IMR-90 (cell line): ENCODE results near the gene PPP1R14C. TPM values are rescaled to one million over a fixed set of nuclear protein-coding genes. Genes with fewer than 3 reads are reported as not detected.

Experiments used
- ATAC-seq: fragments of 200-7000 bp; cut with Tn5 transposase; 2 replicates; pipeline ENCODE4 v1.9.1; 2020; ENCODE audit warnings: low read depth, mild to moderate bottlenecking, moderate library complexity
- BruUV-seq: library from RNA; stranded (reverse); fragments of 400-500 nt; replicated peaks from 2 replicates; lab custom pipeline; 2021; lab: Mats Ljungman, UMichigan
- CTCF ChIA-PET: fragments of 300-600 bp; formaldehyde crosslinking; extraction: SDS; loops from one replicate; lab custom pipeline; 2021; ENCODE audit warnings: antibody characterized with exemption; lab: Yijun Ruan, JAX
- POLR2A ChIA-PET: fragments of 300-600 bp; sonication (Branson Sonifier 250); formaldehyde crosslinking; loops from one replicate; lab custom pipeline; 2022; ENCODE audit warnings: antibody characterized with exemption; ENCODE audit not compliant: unreplicated experiment; lab: Charles Lee
- DNase-seq: peaks from one replicate; pipeline ENCODE4 v3.0.0; 2013
- H2AFZ ChIP-seq: replicated peaks from 2 replicates; pipeline ENCODE3; 2013; ENCODE audit warnings: low read length, mild to moderate bottlenecking; ENCODE audit not compliant: poor library complexity
- H2AK5ac ChIP-seq: 2 replicates; pipeline ENCODE4 v1.6.1; 2013; ENCODE audit warnings: low read depth, low read length, inconsistent platforms
- H2AK9ac ChIP-seq: replicated peaks from 2 replicates; pipeline ENCODE3; 2013; ENCODE audit warnings: mild to moderate bottlenecking, low read depth, low read length, moderate library complexity; ENCODE audit not compliant: poor library complexity
- H2BK120ac ChIP-seq: 2 replicates; pipeline ENCODE4 v1.6.1; 2013; ENCODE audit warnings: low read depth, low read length, inconsistent platforms
- H2BK15ac ChIP-seq: 3 replicates; pipeline ENCODE4 v1.6.1; 2013; ENCODE audit warnings: low read depth, low read length, inconsistent platforms
- H2BK20ac ChIP-seq: 2 replicates; pipeline ENCODE4 v1.6.1; 2013; ENCODE audit warnings: low read depth, mild to moderate bottlenecking, inconsistent platforms, low read length, moderate library complexity
- H2BK5ac ChIP-seq: 2 replicates; pipeline ENCODE4 v1.6.1; 2013; ENCODE audit warnings: mild to moderate bottlenecking, low read depth, low read length, inconsistent platforms; ENCODE audit not compliant: poor library complexity, severe bottlenecking
- H3K14ac ChIP-seq: replicated peaks from 2 replicates; pipeline ENCODE4 v1.6.1; 2013; ENCODE audit warnings: low read depth, low read length, inconsistent platforms
- H3K18ac ChIP-seq: 2 replicates; pipeline ENCODE4 v1.6.1; 2013; ENCODE audit warnings: low read depth, low read length, control low read depth
- H3K23ac ChIP-seq: 2 replicates; pipeline ENCODE4 v1.6.1; 2013; ENCODE audit warnings: low read depth, low read length, inconsistent platforms
- H3K27ac ChIP-seq: 2 replicates; pipeline ENCODE4 v1.5.1; 2013; ENCODE audit warnings: mild to moderate bottlenecking, control low read depth, low read length; ENCODE audit not compliant: insufficient read depth
- H3K27me3 ChIP-seq: 2 replicates; pipeline ENCODE4 v1.6.1; 2013; ENCODE audit warnings: low read length; ENCODE audit not compliant: control insufficient read depth, insufficient read depth
- H3K36me3 ChIP-seq: 2 replicates; pipeline ENCODE4 v1.6.1; 2013; ENCODE audit warnings: low read length, mixed read lengths; ENCODE audit not compliant: control insufficient read depth, insufficient read depth
- H3K4ac ChIP-seq: 2 replicates; pipeline ENCODE4 v1.6.1; 2013; ENCODE audit warnings: low read depth, low read length, inconsistent platforms
- H3K4me1 ChIP-seq: 2 replicates; pipeline ENCODE4 v1.6.1; 2013; ENCODE audit warnings: low read length, mixed read lengths; ENCODE audit not compliant: control insufficient read depth, insufficient read depth
- H3K4me2 ChIP-seq: 2 replicates; pipeline ENCODE4 v1.6.1; 2013; ENCODE audit warnings: low read depth, mild to moderate bottlenecking, control low read depth, low read length, moderate library complexity
- H3K4me3 ChIP-seq: 2 replicates; pipeline ENCODE4 v1.5.1; 2013; ENCODE audit warnings: low read depth, mild to moderate bottlenecking, control low read depth, low read length, moderate library complexity; ENCODE audit not compliant: insufficient read depth
- H3K56ac ChIP-seq: 2 replicates; pipeline ENCODE4 v1.6.1; 2013; ENCODE audit warnings: low read length, inconsistent platforms; ENCODE audit not compliant: insufficient read depth; ENCODE audit errors: extremely low read depth
- H3K79me1 ChIP-seq, 2 experiments: 2 replicates each; pipeline ENCODE4 v1.6.1; 2013; ENCODE audit warnings: low read length in 2 of 2, inconsistent platforms in 1 of 2, low read depth in 1 of 2
- H3K9ac ChIP-seq: 2 replicates; pipeline ENCODE4 v1.6.1; 2013; ENCODE audit warnings: low read depth, low read length, control low read depth
- H3K9me1 ChIP-seq: 2 replicates; pipeline ENCODE4 v1.6.1; 2013; ENCODE audit warnings: low read length, inconsistent platforms; ENCODE audit not compliant: insufficient read depth
- H3K9me3 ChIP-seq: 2 replicates; pipeline ENCODE4 v1.6.1; 2013; ENCODE audit warnings: low read length; ENCODE audit not compliant: control insufficient read depth, insufficient read depth
- H4K20me1 ChIP-seq: 2 replicates; pipeline ENCODE4 v1.6.1; 2013; ENCODE audit warnings: low read length, inconsistent platforms; ENCODE audit not compliant: insufficient read depth
- H4K5ac ChIP-seq: 2 replicates; pipeline ENCODE4 v1.6.1; 2013; ENCODE audit warnings: mild to moderate bottlenecking, low read depth, low read length, control low read depth
- H4K8ac ChIP-seq, 2 experiments: 2 replicates each; pipeline ENCODE4 v1.6.1; 2013; ENCODE audit warnings: low read depth in 2 of 2, low read length in 2 of 2, control low read depth in 1 of 2, inconsistent platforms in 1 of 2
- H4K91ac ChIP-seq: 2 replicates; pipeline ENCODE4 v1.6.1; 2013; ENCODE audit warnings: low read depth, low read length, inconsistent platforms; ENCODE audit not compliant: insufficient read depth
- BHLHE40 ChIP-seq: fragments of 150-350 bp; IDR thresholded peaks from 2 replicates; pipeline ENCODE4 v1.6.1; 2016; ENCODE audit warnings: mild to moderate bottlenecking, low read depth, low read length
- CEBPB ChIP-seq: IDR thresholded peaks from 2 replicates; pipeline ENCODE4 v1.6.1; 2012; ENCODE audit warnings: low read depth, low read length, improper control_type of control experiment
- CHD1 ChIP-seq: IDR thresholded peaks from 2 replicates; pipeline ENCODE4 v1.6.1; 2012; ENCODE audit warnings: low read depth, low read length, improper control_type of control experiment
- ELK1 ChIP-seq: fragments of 150-350 bp; IDR thresholded peaks from 2 replicates; pipeline ENCODE4 v1.6.1; 2016; ENCODE audit warnings: low read depth, mild to moderate bottlenecking, low read length, moderate library complexity, borderline replicate concordance
- FOS ChIP-seq: fragments of 150-350 bp; IDR thresholded peaks from 2 replicates; pipeline ENCODE4 v1.6.1; 2016; ENCODE audit warnings: low read depth, low read length
- MAFK ChIP-seq: IDR thresholded peaks from 2 replicates; pipeline ENCODE4 v1.6.1; 2012; ENCODE audit warnings: low read depth, low read length, improper control_type of control experiment
- MAZ ChIP-seq: IDR thresholded peaks from 2 replicates; pipeline ENCODE4 v1.6.1; 2012; ENCODE audit warnings: low read depth, mild to moderate bottlenecking, low read length, improper control_type of control experiment, moderate library complexity, borderline replicate concordance
- MXI1 ChIP-seq: IDR thresholded peaks from 2 replicates; pipeline ENCODE4 v1.6.1; 2012; ENCODE audit warnings: low read depth, mild to moderate bottlenecking, low read length, moderate library complexity, borderline replicate concordance
- NFE2L2 ChIP-seq: fragments of 150-350 bp; IDR thresholded peaks from 2 replicates; pipeline ENCODE4 v1.6.1; 2016; ENCODE audit warnings: low read depth, mild to moderate bottlenecking, low read length
- POLR2A ChIP-seq: IDR thresholded peaks from 2 replicates; pipeline ENCODE4 v1.6.1; 2012; ENCODE audit warnings: mild to moderate bottlenecking, low read depth, low read length
- RAD21 ChIP-seq: IDR thresholded peaks from 2 replicates; pipeline ENCODE4 v1.6.1; 2012; ENCODE audit warnings: low read length, improper control_type of control experiment
- RFX5 ChIP-seq: IDR thresholded peaks from 2 replicates; pipeline ENCODE4 v1.8.0; 2012; ENCODE audit warnings: low read depth, mild to moderate bottlenecking, low read length, moderate library complexity
- SMC3 ChIP-seq: fragments of 150-350 bp; IDR thresholded peaks from 2 replicates; pipeline ENCODE4 v1.6.1; 2016; ENCODE audit warnings: low read depth, mild to moderate bottlenecking, antibody characterized with exemption, low read length, moderate library complexity
- USF2 ChIP-seq: fragments of 150-350 bp; IDR thresholded peaks from 2 replicates; pipeline ENCODE4 v1.6.1; 2017; ENCODE audit warnings: mild to moderate bottlenecking, antibody characterized with exemption, low read length, low read depth
- WGBS, 2 experiments: methylation state at CpG; one replicate each; pipeline versions ENCODE4 v1.1.5 to v1.1.7; 2013; ENCODE audit warnings: missing lambda C conversion rate in 2 of 2; ENCODE audit not compliant: insufficient read length in 1 of 2; ENCODE audit errors: extremely low coverage in 2 of 2; 5-methylcytosine and 5-hydroxymethylcytosine counted together
- dilution Hi-C: fragments of 300-500 bp; cut with HindIII; formaldehyde crosslinking; loops from one replicate; pipeline ENCODE4 v1.14.3; 2018; ENCODE audit warnings: low sequenced_read_pairs; ENCODE audit not compliant: unreplicated experiment
- in situ Hi-C: fragments of 300-500 bp; cut with MboI; formaldehyde crosslinking; loops from 3 replicates; pipeline ENCODE4 v1.14.3; 2019; ENCODE audit warnings: low sequenced_read_pairs, inconsistent platforms, mixed read lengths
- intact Hi-C: fragments of 100-400 bp; cut with micrococcal nuclease; formaldehyde crosslinking; loops from 2 replicates; pipeline ENCODE4 v1.10.0; 2022
- polyA plus RNA-seq, 3 experiments: library from polyadenylated mRNA; depleted of rRNA; stranded (reverse); fragments of >200 nt; gene quantifications; 2 replicates each; pipeline ENCODE4 v1.2.3, GENCODE V29; 2012; ENCODE audit warnings: low replicate concordance in 1 of 3
- total RNA-seq: library from RNA; depleted of rRNA; stranded (reverse); fragments of >200 nt; gene quantifications from 2 replicates; pipeline ENCODE4 v1.2.3, GENCODE V29; 2012

PPP1R14C gene
- total and polyA plus RNA-seq, 2 of the 4 experiments (the other 2 are of a cell fraction), result not detected

DNA sequence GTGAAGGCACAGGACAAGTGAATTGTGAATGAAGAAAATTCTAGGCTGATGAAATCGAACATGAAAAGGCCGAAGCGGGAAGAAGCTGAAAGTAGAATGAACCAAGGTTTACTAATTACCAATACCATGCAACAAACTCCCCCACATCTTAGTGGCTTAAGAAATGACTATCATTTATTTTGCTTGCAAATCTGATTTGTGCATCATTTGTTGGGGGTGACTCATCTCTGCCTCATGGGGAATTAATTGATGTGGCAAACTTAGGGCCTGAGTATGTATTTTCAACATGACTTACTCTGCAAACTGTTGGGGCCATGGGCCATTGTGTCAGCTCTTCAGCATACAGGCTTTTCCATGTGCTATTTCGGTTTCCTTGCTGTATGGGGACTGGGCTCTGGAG lies 26.8 kb downstream of the PPP1R14C start:
- no peaks in the 10 kb centered on the region for H3K27me3 ChIP-seq
- H3K79me1 ChIP-seq, result no peaks in the 10 kb centered on the region
- peak; percentile 77 for ATAC-seq
- TF ChIP-seq FOS (peak; percentile 77), ELK1 (no peak), BHLHE40 (0 out of 2 replicates have a peak, but pooled peaks have one; percentile 19), USF2 (no peak), CEBPB (peak; percentile 31; the same call in 1 of the 2 replicates), MAZ (no peak), CHD1 (no peak), MAFK (no peak), NFE2L2 (no peak), POLR2A (no peak), SMC3 (no peak), RFX5 (no peak), MXI1 (no peak), RAD21 (no peak)
- H2BK15ac ChIP-seq, result no peak overlapping the region
- H3K9me1 ChIP-seq, result no peaks in the 10 kb centered on the region
- H4K5ac ChIP-seq, result no peak overlapping the region
- H2AK9ac ChIP-seq, result no peak overlapping the region
- no peak overlapping the region for H3K14ac ChIP-seq
- in situ Hi-C loops, result no loop called here
- no peak overlapping the region for H3K9ac ChIP-seq
- no peak overlapping the region for H4K8ac ChIP-seq
- no peak overlapping the region for H2BK5ac ChIP-seq
- no peaks in the 10 kb centered on the region for H3K4me1 ChIP-seq
- CTCF ChIA-PET, result no interaction called here
- H2BK120ac ChIP-seq, result no peak overlapping the region
- H3K56ac ChIP-seq, result no peak overlapping the region
- no peaks in the 10 kb centered on the region for H4K20me1 ChIP-seq
- POLR2A ChIA-PET, result no interaction called here
- H3K4me3 ChIP-seq, result no peak overlapping the region
- no peak overlapping the region for H3K4ac ChIP-seq
- no peaks in the 10 kb centered on the region for H3K36me3 ChIP-seq
- no peak overlapping the region for H3K18ac ChIP-seq
- no peak overlapping the region for H4K91ac ChIP-seq
- H3K27ac ChIP-seq, result no peak overlapping the region
- no peak overlapping the region for H3K23ac ChIP-seq
- no peak overlapping the region for H2AK5ac ChIP-seq
- H3K4me2 ChIP-seq, result no peak overlapping the region
- DNase-seq, result peak; percentile 81
- BruUV-seq, result no TSS peak
- intact Hi-C loops, result no loop called here
- H2AFZ ChIP-seq, result no peak overlapping the region
- WGBS, 2 experiments, result no CpG with 5 or more reads among the region's 4 CpGs
- H2BK20ac ChIP-seq, result no peak overlapping the region
- dilution Hi-C loops, result no loop called here
- H3K9me3 ChIP-seq, result no peaks in the 10 kb centered on the region
